Measurements from ENCODE around the gene CACNA1C.

CACNA1C gene

DNA sequence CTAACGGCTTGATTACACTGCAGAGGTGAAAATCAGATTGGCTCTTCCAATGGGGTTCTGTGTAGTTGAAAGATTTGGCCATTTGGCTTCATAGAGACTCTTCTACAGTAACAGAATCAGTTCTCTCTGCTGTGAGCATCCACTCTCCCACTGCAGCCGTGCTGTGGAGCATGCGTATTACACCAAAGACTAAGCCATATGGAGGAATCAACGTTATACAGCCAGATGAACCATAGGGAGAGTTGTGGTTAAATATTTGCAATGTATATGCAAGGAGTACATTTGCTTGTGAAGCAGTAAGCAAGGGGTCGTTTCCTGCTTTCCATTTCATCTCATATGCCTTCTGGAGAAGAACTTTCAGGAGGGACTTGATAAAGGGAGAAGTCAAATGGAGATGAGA lies 410.9 kb downstream of the CACNA1C start:
- no peak overlapping the region for H3K4me2 ChIP-seq
- H3K79me2 ChIP-seq (ENCODE audit: insufficient read depth, low read depth): no peaks in the 10 kb centered on the region
- H3K27me3 ChIP-seq (ENCODE audit: insufficient read depth, low read depth): no peaks in the 10 kb centered on the region
- H3K4me1 ChIP-seq (ENCODE audit: low read depth, poor library complexity, severe bottlenecking): peaks cover 17% of the 10 kb centered on the region
- no peak overlapping the region for H3K4me3 ChIP-seq (IDR thresholded peaks at IDR 0.05; ENCODE audit: insufficient read depth, low read depth, low read length)
- H3K36me3 ChIP-seq (ENCODE audit: insufficient read depth): no peaks in the 10 kb centered on the region
- no peaks in the 10 kb centered on the region for H4K20me1 ChIP-seq (ENCODE audit: insufficient read depth)
- TF ChIP-seq, protein P1, sequence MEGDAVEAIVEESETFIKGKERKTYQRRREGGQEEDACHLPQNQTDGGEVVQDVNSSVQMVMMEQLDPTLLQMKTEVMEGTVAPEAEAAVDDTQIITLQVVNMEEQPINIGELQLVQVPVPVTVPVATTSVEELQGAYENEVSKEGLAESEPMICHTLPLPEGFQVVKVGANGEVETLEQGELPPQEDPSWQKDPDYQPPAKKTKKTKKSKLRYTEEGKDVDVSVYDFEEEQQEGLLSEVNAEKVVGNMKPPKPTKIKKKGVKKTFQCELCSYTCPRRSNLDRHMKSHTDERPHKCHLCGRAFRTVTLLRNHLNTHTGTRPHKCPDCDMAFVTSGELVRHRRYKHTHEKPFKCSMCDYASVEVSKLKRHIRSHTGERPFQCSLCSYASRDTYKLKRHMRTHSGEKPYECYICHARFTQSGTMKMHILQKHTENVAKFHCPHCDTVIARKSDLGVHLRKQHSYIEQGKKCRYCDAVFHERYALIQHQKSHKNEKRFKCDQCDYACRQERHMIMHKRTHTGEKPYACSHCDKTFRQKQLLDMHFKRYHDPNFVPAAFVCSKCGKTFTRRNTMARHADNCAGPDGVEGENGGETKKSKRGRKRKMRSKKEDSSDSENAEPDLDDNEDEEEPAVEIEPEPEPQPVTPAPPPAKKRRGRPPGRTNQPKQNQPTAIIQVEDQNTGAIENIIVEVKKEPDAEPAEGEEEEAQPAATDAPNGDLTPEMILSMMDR (conservative IDR thresholded peaks at IDR 0.05; ENCODE audit: low read depth, low read length): no peak
- H2AFZ ChIP-seq (ENCODE audit: low read depth): no peak overlapping the region
- no peak overlapping the region for H3K9ac ChIP-seq
- no peak overlapping the region for H3K27ac ChIP-seq

DNA sequence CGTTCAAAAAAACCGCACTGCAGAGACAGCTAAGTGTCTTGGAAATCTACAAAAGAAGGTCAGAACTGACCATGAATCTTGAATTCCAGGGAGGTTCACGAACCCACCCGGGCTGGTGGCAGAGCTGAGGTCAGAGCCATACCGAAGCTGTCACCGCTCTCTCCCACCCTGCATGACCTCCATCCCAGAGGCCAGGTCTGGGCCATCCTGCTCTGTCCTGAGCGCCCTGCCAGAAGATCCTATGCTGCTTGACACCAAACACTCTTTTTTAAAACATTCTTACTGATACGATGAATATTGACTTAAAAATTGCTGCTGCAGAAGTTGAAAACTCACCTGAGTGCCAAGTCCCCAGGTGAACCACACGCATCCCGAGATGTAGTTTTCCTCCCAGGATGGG lies 412.9 kb downstream of the CACNA1C start:
- TF ChIP-seq, protein P1 (conservative IDR thresholded peaks at IDR 0.05; ENCODE audit: low read depth, low read length): no peak

DNA sequence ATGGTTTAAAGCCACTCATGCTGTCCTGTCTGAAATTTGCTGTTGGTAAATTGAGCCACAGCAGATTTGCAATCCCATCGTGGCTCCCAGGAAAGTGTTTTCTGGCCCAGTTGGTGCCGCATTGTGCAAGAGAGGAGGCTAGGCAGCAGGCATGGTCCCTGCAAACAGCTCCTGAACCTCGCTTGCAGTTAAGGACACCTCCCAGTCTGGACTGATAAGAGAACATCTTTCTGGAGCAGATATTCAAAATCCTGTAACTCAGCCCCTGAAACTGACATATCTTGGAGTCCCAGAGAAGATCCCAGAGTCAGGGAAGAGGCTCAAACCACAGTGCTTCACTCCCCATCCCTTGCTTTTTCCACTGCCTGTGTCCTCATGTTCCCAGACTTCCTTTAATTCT lies 413.4 kb downstream of the CACNA1C start:
- no peaks in the 10 kb centered on the region for H4K20me1 ChIP-seq (ENCODE audit: insufficient read depth)
- no peak overlapping the region for H3K27ac ChIP-seq

More for the DNA sequence above, 412.9 kb downstream of the CACNA1C start:
- H3K4me3 ChIP-seq (IDR thresholded peaks at IDR 0.05; ENCODE audit: insufficient read depth, low read depth, low read length): no peak overlapping the region
- H3K36me3 ChIP-seq (ENCODE audit: insufficient read depth): no peaks in the 10 kb centered on the region
- H3K4me2 ChIP-seq: no peak overlapping the region
- peaks cover 3% of the 10 kb centered on the region for H3K4me1 ChIP-seq (ENCODE audit: low read depth, poor library complexity, severe bottlenecking)
- H2AFZ ChIP-seq (ENCODE audit: low read depth): no peak overlapping the region
- no peaks in the 10 kb centered on the region for H3K27me3 ChIP-seq (ENCODE audit: insufficient read depth, low read depth)
- no peak overlapping the region for H3K9ac ChIP-seq
- H3K27ac ChIP-seq: no peak overlapping the region
- H3K79me2 ChIP-seq (ENCODE audit: insufficient read depth, low read depth): no peaks in the 10 kb centered on the region
- no peaks in the 10 kb centered on the region for H4K20me1 ChIP-seq (ENCODE audit: insufficient read depth)

DNA sequence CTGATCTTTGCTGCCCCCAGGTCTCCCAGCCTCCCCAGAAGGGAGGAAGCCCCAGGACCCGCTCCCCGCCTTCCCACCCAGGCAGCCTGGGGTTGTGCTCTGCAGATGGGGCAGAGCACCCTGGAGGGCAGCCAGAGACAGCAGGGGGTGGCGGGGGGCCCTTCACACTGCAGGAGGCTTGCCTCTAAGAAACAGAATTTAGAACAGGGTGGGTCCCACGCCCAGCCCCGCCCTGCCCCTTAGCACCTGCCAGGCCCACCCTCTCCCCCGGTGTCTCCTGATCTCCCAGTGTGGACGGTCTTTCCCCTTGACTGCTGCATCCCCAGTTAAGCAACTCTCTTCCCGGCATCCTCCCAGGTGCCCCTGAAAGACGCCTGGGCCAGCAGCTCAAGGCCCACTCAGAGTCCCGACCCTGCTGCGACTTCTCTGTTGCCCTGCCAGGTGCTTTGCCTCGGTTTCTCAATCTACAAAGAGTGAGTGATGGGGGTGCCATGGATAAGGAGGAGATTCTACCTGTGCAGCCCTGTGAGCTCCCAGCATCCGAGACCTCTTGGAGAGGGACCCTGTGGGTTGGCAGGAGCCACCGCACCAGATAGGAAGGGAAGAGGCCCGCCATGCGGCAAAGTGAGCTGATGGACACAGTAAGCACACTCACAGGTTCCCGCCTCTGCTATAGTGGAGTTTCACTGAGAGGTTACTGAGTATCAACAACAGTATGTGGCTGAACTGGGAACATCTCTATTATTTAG lies 414.8 kb downstream of the CACNA1C start:
- H4K20me1 ChIP-seq (ENCODE audit: insufficient read depth): no peaks in the 10 kb centered on the region
- no peaks in the 10 kb centered on the region for H3K79me2 ChIP-seq (ENCODE audit: insufficient read depth, low read depth)
- no peaks in the 10 kb centered on the region for H3K36me3 ChIP-seq (ENCODE audit: insufficient read depth)
- H3K4me3 ChIP-seq (IDR thresholded peaks at IDR 0.05; ENCODE audit: insufficient read depth, low read depth, low read length): no peak overlapping the region
- no peak overlapping the region for H3K4me2 ChIP-seq
- H3K27me3 ChIP-seq (ENCODE audit: insufficient read depth, low read depth): no peaks in the 10 kb centered on the region
- H3K4me1 ChIP-seq (ENCODE audit: low read depth, poor library complexity, severe bottlenecking): no peaks in the 10 kb centered on the region
- TF ChIP-seq, protein P1 (conservative IDR thresholded peaks at IDR 0.05; ENCODE audit: low read depth, low read length): no peak
- no peak overlapping the region for H3K9ac ChIP-seq
- no peak overlapping the region for H3K27ac ChIP-seq
- no peak overlapping the region for H2AFZ ChIP-seq (ENCODE audit: low read depth)

More for the DNA sequence above, 413.4 kb downstream of the CACNA1C start:
- TF ChIP-seq, protein P1 (conservative IDR thresholded peaks at IDR 0.05; ENCODE audit: low read depth, low read length): no peak
- no peak overlapping the region for H3K4me3 ChIP-seq (IDR thresholded peaks at IDR 0.05; ENCODE audit: insufficient read depth, low read depth, low read length)
- H3K4me1 ChIP-seq (ENCODE audit: low read depth, poor library complexity, severe bottlenecking): no peaks in the 10 kb centered on the region
- no peaks in the 10 kb centered on the region for H3K36me3 ChIP-seq (ENCODE audit: insufficient read depth)
- no peaks in the 10 kb centered on the region for H3K79me2 ChIP-seq (ENCODE audit: insufficient read depth, low read depth)
- no peak overlapping the region for H2AFZ ChIP-seq (ENCODE audit: low read depth)
- H3K9ac ChIP-seq: no peak overlapping the region
- no peak overlapping the region for H3K4me2 ChIP-seq
- no peaks in the 10 kb centered on the region for H3K27me3 ChIP-seq (ENCODE audit: insufficient read depth, low read depth)
